ENCODE results near the gene KCNK6. TPM values are rescaled to one million over a fixed set of nuclear protein-coding genes. Genes with fewer than 3 reads are reported as not detected.

Gene KCNK6
- total and polyA plus RNA-seq, 3 experiments from 2014 or later, result 3.6 to 11.1 (median 10.1) TPM

DNA sequence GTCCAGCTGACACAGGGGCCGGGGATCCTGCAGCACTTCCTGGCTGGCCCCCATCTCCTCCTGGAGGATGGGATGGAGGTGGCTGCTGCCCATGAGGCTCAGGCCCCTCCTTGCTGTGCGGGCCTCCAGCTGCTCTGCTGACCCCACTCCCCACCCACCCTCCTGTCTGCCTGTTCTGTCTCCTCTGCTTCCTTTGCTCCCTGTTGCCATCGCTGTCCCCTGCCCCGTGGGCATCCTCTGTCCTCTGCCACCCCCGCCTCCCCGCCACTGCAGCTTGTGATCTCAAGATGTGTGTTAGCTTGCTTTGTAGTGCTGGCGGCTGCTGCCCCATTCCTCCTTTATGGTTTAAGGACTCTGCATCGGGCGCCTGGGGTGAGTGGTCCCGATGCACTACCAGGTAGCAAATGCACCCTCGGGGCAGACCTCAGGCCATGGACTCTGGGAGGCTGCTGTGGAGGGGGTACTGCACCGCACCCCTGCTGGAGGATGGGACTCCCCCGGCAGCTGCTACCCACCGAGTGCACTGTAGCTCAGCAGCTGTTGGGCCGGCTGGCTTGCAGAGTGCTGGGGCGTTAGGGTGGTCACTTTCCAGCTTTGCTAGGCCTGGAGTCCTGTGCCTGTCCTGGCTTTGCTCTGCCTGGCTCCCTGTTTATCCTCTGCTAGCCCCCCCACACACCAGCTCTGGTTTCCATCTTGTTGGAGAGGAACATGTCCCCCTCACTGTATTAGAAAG is 31.4 kb upstream of the KCNK6 start:
- Mint-ChIP-seq H3K27me3 (no peaks in the 10 kb centered on the region), H3K9me3 (no peaks in the 10 kb centered on the region), H3K4me1 (no peaks in the 10 kb centered on the region), H3K27ac (no peak overlapping the region), H3K4me3 (no peak overlapping the region), H3K36me3 (peaks cover 0 to 53% (median 6%) of the 10 kb centered on the region in 3 donors)
- CTCF ChIA-PET, result interaction anchor here (0.5 kb wide), 1 partner anchor 39 kb away, joined by 3 read pairs; no protein-coding TSS in a partner anchor
- H3K36me3 ChIP-seq (ENCODE audit: insufficient read depth, low read length), result no peaks in the 10 kb centered on the region
- POLR2A ChIA-PET, result no interaction called here
- H3K4me3 ChIP-seq (ENCODE audit: low read length), result no peak overlapping the region
- DNase-seq, result no peak
- no peak overlapping the region for H3K27ac ChIP-seq (ENCODE audit: low read depth, low read length)
- H3K27me3 ChIP-seq (ENCODE audit: insufficient read depth, low read length, poor library complexity, severe bottlenecking), result no peaks in the 10 kb centered on the region
- no peaks in the 10 kb centered on the region for H3K9me3 ChIP-seq (ENCODE audit: low read length)
- H3K4me1 ChIP-seq (ENCODE audit: insufficient read depth, low read length), result no peaks in the 10 kb centered on the region

DNA sequence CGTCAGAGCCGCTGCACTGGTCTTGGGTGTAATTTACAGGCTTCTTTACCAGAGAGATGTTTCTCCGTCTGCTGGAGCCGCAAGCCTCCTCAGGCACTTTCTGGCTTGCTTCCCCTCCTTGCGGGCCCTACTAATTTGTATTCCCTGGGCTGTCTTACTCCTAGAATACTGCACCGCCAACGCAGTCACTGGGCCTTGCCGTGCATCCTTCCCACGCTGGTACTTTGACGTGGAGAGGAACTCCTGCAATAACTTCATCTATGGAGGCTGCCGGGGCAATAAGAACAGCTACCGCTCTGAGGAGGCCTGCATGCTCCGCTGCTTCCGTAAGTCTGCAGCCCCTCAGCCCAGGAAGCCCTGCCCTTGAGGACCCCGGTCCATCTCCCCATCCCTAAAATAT is 29.7 kb upstream of the KCNK6 start:
- no peak overlapping the region for H3K27ac Mint-ChIP-seq
- no peaks in the 10 kb centered on the region for H3K36me3 ChIP-seq (ENCODE audit: insufficient read depth, low read length)

DNA sequence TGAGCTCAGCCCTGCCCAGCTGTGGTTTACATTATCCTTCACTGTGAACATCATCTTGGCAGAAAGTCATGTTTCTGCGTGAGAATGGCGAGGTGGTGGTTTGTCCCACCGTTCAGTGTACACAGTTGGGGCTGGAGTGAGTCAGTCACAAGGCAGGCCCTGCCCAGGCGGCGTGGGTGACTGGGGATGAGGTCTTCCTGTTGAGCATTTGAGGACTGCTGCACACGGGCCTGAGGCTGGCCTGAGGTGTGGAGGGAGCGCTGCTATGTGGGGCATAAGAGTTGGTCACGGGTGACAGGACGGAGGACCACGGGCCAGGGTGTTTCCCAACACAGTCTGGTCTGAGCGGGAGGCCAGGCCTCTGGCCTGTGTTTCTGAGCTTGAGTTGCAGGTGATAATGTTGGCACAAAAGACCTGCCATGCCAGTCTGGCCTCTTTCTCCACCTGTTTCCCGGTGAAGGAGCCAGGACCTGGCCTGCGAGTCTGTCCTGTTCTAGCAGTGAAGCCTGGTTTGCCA is 29.0 kb upstream of the KCNK6 start:
- no peaks in the 10 kb centered on the region for H3K36me3 ChIP-seq (ENCODE audit: insufficient read depth, low read length)
- H3K9me3 Mint-ChIP-seq, result no peaks in the 10 kb centered on the region

More for the DNA sequence above, 29.7 kb upstream of the KCNK6 start:
- H3K36me3 Mint-ChIP-seq, result peaks cover 0 to 46% (median 3%) of the 10 kb centered on the region in 3 donors
- H3K27ac ChIP-seq (ENCODE audit: low read depth, low read length), result no peak overlapping the region
- no peaks in the 10 kb centered on the region for H3K27me3 Mint-ChIP-seq
- no peaks in the 10 kb centered on the region for H3K9me3 ChIP-seq (ENCODE audit: low read length)
- ChIA-PET POLR2A (no interaction called here), CTCF (no interaction called here)
- no peak overlapping the region for H3K4me3 Mint-ChIP-seq
- DNase-seq, result no peak
- no peak overlapping the region for H3K4me3 ChIP-seq (ENCODE audit: low read length)
- H3K9me3 Mint-ChIP-seq, result no peaks in the 10 kb centered on the region
- no peaks in the 10 kb centered on the region for H3K4me1 ChIP-seq (ENCODE audit: insufficient read depth, low read length)
- no peaks in the 10 kb centered on the region for H3K4me1 Mint-ChIP-seq
- H3K27me3 ChIP-seq (ENCODE audit: insufficient read depth, low read length, poor library complexity, severe bottlenecking), result no peaks in the 10 kb centered on the region

DNA sequence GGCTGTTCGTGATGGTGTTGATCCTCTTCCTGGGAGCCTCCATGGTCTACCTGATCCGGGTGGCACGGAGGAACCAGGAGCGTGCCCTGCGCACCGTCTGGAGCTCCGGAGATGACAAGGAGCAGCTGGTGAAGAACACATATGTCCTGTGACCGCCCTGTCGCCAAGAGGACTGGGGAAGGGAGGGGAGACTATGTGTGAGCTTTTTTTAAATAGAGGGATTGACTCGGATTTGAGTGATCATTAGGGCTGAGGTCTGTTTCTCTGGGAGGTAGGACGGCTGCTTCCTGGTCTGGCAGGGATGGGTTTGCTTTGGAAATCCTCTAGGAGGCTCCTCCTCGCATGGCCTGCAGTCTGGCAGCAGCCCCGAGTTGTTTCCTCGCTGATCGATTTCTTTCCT is 27.8 kb upstream of the KCNK6 start:
- POLR2A ChIA-PET, result no interaction called here
- CTCF ChIA-PET, result no interaction called here
- Histone ChIP-seq H3K27me3 (ENCODE audit: insufficient read depth, low read length, poor library complexity, severe bottlenecking) (no peaks in the 10 kb centered on the region), H3K9me3 (ENCODE audit: low read length) (no peaks in the 10 kb centered on the region), H3K4me3 (ENCODE audit: low read length) (no peak overlapping the region), H3K4me1 (ENCODE audit: insufficient read depth, low read length) (no peaks in the 10 kb centered on the region), H3K27ac (ENCODE audit: low read depth, low read length) (no peak overlapping the region), H3K36me3 (ENCODE audit: insufficient read depth, low read length) (no peaks in the 10 kb centered on the region)
- no peak for DNase-seq
- Mint-ChIP-seq H3K27me3 (no peaks in the 10 kb centered on the region), H3K36me3 (peaks cover 0 to 38% (median 3%) of the 10 kb centered on the region in 3 donors), H3K4me3 (no peak overlapping the region), H3K27ac (no peak overlapping the region), H3K4me1 (no peaks in the 10 kb centered on the region), H3K9me3 (no peaks in the 10 kb centered on the region)

More for the DNA sequence above, 29.0 kb upstream of the KCNK6 start:
- Mint-ChIP-seq H3K27ac (peak overlapping the region in 1 of 8 donors; percentile 84), H3K4me1 (no peaks in the 10 kb centered on the region), H3K4me3 (no peak overlapping the region), H3K36me3 (peaks cover 0 to 44% (median 3%) of the 10 kb centered on the region in 3 donors), H3K27me3 (no peaks in the 10 kb centered on the region)
- ChIA-PET POLR2A (no interaction called here), CTCF (no interaction called here)
- Histone ChIP-seq H3K27me3 (ENCODE audit: insufficient read depth, low read length, poor library complexity, severe bottlenecking) (no peaks in the 10 kb centered on the region), H3K4me3 (ENCODE audit: low read length) (no peak overlapping the region), H3K27ac (ENCODE audit: low read depth, low read length) (no peak overlapping the region), H3K9me3 (ENCODE audit: low read length) (no peaks in the 10 kb centered on the region), H3K4me1 (ENCODE audit: insufficient read depth, low read length) (no peaks in the 10 kb centered on the region)
- DNase-seq, result no peak

DNA sequence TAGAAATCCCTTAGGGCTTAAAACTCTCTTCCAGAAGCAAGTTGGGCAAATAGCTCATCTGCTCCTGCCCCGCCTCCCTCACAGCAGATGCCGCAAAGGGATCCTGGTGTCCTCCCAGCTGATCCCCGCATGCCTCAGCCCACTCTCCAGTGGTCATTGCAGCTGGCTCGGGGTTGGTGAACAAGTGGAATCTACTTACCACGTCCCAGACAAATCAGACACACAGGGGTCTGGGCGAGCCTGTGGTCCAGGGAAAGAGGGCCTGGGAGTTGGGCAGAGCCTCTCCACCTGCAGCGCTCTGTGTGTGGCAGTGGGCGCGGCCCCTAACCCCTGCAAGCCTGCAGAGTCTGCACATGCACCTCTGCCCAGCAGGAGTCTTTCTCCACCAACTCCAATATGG is 26.4 kb upstream of the KCNK6 start:
- no peaks in the 10 kb centered on the region for H3K4me1 Mint-ChIP-seq
- no peaks in the 10 kb centered on the region for H3K4me1 ChIP-seq (ENCODE audit: insufficient read depth, low read length)
- ChIA-PET POLR2A (no interaction called here), CTCF (no interaction called here)
- H3K27ac Mint-ChIP-seq, result peak overlapping the region in 1 of 8 donors; percentile 65
- H3K36me3 ChIP-seq (ENCODE audit: insufficient read depth, low read length), result no peaks in the 10 kb centered on the region
- H3K27me3 Mint-ChIP-seq, result no peaks in the 10 kb centered on the region
- no peak overlapping the region for H3K4me3 ChIP-seq (ENCODE audit: low read length)
- peaks cover 0 to 33% (median 0%) of the 10 kb centered on the region in 3 donors for H3K36me3 Mint-ChIP-seq
- no peak overlapping the region for H3K27ac ChIP-seq (ENCODE audit: low read depth, low read length)
- H3K27me3 ChIP-seq (ENCODE audit: insufficient read depth, low read length, poor library complexity, severe bottlenecking), result no peaks in the 10 kb centered on the region
- H3K9me3 ChIP-seq (ENCODE audit: low read length), result no peaks in the 10 kb centered on the region
- no peaks in the 10 kb centered on the region for H3K9me3 Mint-ChIP-seq
- no peak for DNase-seq
- no peak overlapping the region for H3K4me3 Mint-ChIP-seq

DNA sequence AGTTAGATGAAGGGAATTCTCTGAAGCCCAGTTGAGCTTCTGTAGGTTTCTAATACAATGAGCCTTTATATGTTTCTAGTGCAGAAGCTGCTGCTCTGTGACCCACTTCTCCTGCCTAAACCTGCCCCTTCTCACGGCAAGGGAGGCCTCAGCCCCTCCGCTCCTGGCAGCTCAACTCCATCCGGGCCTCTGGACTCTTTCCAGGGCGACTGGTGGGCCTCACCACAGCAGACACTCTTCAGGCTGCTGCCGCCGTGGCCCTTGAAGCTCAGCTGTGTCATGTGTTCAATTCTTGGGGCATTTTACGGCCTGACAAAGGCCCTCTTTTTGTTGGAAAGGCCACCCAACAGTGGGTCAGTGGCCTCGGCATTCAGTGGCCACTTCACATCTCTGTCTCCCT is 25.6 kb upstream of the KCNK6 start:
- no peak for DNase-seq
- no peak overlapping the region for H3K27ac ChIP-seq (ENCODE audit: low read depth, low read length)
- H3K27me3 Mint-ChIP-seq, result no peaks in the 10 kb centered on the region
- no peaks in the 10 kb centered on the region for H3K4me1 Mint-ChIP-seq
- no peak overlapping the region for H3K4me3 Mint-ChIP-seq
- H3K36me3 ChIP-seq (ENCODE audit: insufficient read depth, low read length), result no peaks in the 10 kb centered on the region
- H3K4me3 ChIP-seq (ENCODE audit: low read length), result no peak overlapping the region
- peaks cover 0 to 28% (median 0%) of the 10 kb centered on the region in 3 donors for H3K36me3 Mint-ChIP-seq
- no peak overlapping the region for H3K27ac Mint-ChIP-seq
- CTCF ChIA-PET, result no interaction called here
- no peaks in the 10 kb centered on the region for H3K9me3 Mint-ChIP-seq
- H3K27me3 ChIP-seq (ENCODE audit: insufficient read depth, low read length, poor library complexity, severe bottlenecking), result no peaks in the 10 kb centered on the region
- POLR2A ChIA-PET, result no interaction called here
- H3K9me3 ChIP-seq (ENCODE audit: low read length), result no peaks in the 10 kb centered on the region
- H3K4me1 ChIP-seq (ENCODE audit: insufficient read depth, low read length), result no peaks in the 10 kb centered on the region

DNA sequence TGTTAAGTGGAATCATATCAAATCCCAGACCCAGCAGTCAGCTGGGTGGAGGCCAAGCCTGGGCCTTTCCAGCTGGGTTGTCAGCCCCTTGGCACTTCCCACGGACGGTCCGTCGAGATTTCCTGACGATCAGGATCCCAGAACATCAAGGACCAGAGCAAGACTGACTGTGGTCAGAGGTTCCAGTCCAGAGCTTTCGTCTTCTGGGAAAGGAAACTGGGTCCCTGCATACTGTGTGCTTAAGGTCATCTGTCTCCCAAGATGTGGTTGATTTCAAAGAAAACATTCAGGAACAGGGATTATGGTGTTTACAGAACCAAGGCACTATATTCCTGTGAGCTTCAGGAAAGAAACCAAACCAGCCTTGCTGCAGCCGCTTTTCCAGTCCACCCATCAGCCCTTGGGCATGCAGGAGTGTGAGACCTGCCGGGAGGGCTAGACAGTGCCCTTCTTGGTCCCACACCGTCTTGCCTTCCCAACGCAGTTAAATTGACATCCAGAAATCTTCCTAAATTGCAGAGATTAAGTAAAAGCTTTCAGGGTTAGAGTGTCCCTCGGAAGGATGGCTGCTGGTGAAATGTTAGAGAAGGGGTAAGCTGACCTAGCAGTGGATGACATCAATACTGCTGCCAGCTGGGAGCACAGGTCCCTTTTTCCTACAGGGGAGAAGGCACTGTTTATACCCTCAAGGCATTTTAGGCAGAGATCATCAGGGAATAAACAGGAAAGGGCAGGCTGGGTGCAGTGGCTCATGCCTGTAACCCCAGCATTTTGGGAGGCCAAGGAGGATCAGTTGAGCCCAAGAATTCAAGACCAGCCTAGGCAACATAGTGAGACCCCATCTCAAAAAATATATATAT is 20.6 kb upstream of the KCNK6 start:
- DNase-seq, result no peak
- Histone ChIP-seq H3K4me3 (ENCODE audit: low read length) (no peak overlapping the region), H3K9me3 (ENCODE audit: low read length) (no peaks in the 10 kb centered on the region), H3K4me1 (ENCODE audit: insufficient read depth, low read length) (no peaks in the 10 kb centered on the region), H3K27ac (ENCODE audit: low read depth, low read length) (no peak overlapping the region), H3K27me3 (ENCODE audit: insufficient read depth, low read length, poor library complexity, severe bottlenecking) (no peaks in the 10 kb centered on the region), H3K36me3 (ENCODE audit: insufficient read depth, low read length) (no peaks in the 10 kb centered on the region)
- no peaks in the 10 kb centered on the region for H3K4me1 Mint-ChIP-seq
- H3K4me3 Mint-ChIP-seq, result no peak overlapping the region
- H3K36me3 Mint-ChIP-seq, result no peaks in the 10 kb centered on the region
- ChIA-PET POLR2A (no interaction called here), CTCF (no interaction called here)
- H3K27ac Mint-ChIP-seq, result no peak overlapping the region
- no peaks in the 10 kb centered on the region for H3K27me3 Mint-ChIP-seq
- no peaks in the 10 kb centered on the region for H3K9me3 Mint-ChIP-seq
